ENCODE results near the gene PRODH2.
A peak's percentile ranks its signal among the peaks of the same experiment; 100 is the strongest.

The PRODH2 gene

GRCh38 chr19:35858311-35858710 lies 45.7 kb upstream of the PRODH2 start:
- no peak for DNase-seq
- no peak overlapping the region for H3K27ac ChIP-seq
- peaks cover 48% of the 10 kb centered on the region for H3K27me3 ChIP-seq (replicated peaks)
- H3K4me3 ChIP-seq (ENCODE audit: low read depth, low read length): no peak overlapping the region
- in situ Hi-C loops (cut with HindIII; ENCODE audit: low pct_ligation_motif_present, low sequenced_read_pairs): no loop called here
- no peak for TF ChIP-seq CTCF (IDR thresholded peaks at IDR 0.05; ENCODE audit: low read depth, low read length, missing control alignments)
- H3K36me3 ChIP-seq (replicated peaks): no peaks in the 10 kb centered on the region

GRCh38 chr19:35856546-35857149 lies 44.0 kb upstream of the PRODH2 start, which contains the start of gene KIRREL2:
Gene KIRREL2 (plus strand): TSS chr19:35856911. CDS start chr19:35857120, 209 bp downstream.
- Histone ChIP-seq H3K4me3 (ENCODE audit: low read depth, low read length) (peak within 1 kb of the TSS; percentile 39), H3K27me3 (replicated peaks) (peaks cover 50% of the 10 kb centered on the region), H3K36me3 (replicated peaks) (no peaks in the 10 kb centered on the region), H3K27ac (no peak within 1 kb of the TSS)
- TF ChIP-seq CTCF (IDR thresholded peaks at IDR 0.05; ENCODE audit: low read depth, low read length, missing control alignments): no peak
- no peak for DNase-seq
- in situ Hi-C loops (cut with HindIII; ENCODE audit: low pct_ligation_motif_present, low sequenced_read_pairs): no loop called here

GRCh38 chr19:35853038-35853756 lies 40.6 kb upstream of the PRODH2 start:
- Histone ChIP-seq H3K27ac (no peak overlapping the region), H3K27me3 (replicated peaks) (peaks cover 44% of the 10 kb centered on the region)

GRCh38 chr19:35852029-35852780 lies 39.6 kb upstream of the PRODH2 start, which contains the start of gene NPHS1:
Gene NPHS1 (minus strand): TSS chr19:35852504. CDS start chr19:35851837, 667 bp downstream.
- DNase-seq: no peak
- H3K27ac ChIP-seq: no peak within 1 kb of the TSS
- H3K36me3 ChIP-seq (replicated peaks): no peaks in the 10 kb centered on the region
- H3K27me3 ChIP-seq (replicated peaks): peaks cover 43% of the 10 kb centered on the region
- in situ Hi-C loops (cut with HindIII; ENCODE audit: low pct_ligation_motif_present, low sequenced_read_pairs): no loop called here
- no peak for TF ChIP-seq CTCF (IDR thresholded peaks at IDR 0.05; ENCODE audit: low read depth, low read length, missing control alignments)
- no peak within 1 kb of the TSS for H3K4me3 ChIP-seq (ENCODE audit: low read depth, low read length)

More at GRCh38 chr19:35853038-35853756, 40.6 kb upstream of the PRODH2 start:
- H3K4me3 ChIP-seq (ENCODE audit: low read depth, low read length): no peak overlapping the region
- no peak for TF ChIP-seq CTCF (IDR thresholded peaks at IDR 0.05; ENCODE audit: low read depth, low read length, missing control alignments)
- no peaks in the 10 kb centered on the region for H3K36me3 ChIP-seq (replicated peaks)
- in situ Hi-C loops (cut with HindIII; ENCODE audit: low pct_ligation_motif_present, low sequenced_read_pairs): no loop called here
- no peak for DNase-seq

- in situ Hi-C loops (cut with HindIII; ENCODE audit: low pct_ligation_motif_present, low sequenced_read_pairs): no loop called here
- Histone ChIP-seq H3K36me3 (replicated peaks) (no peaks in the 10 kb centered on the region), H3K27me3 (replicated peaks) (peaks cover 35% of the 10 kb centered on the region), H3K4me3 (ENCODE audit: low read depth, low read length) (no peak overlapping the region), H3K27ac (no peak overlapping the region)
- no peak for DNase-seq
- no peak for TF ChIP-seq CTCF (IDR thresholded peaks at IDR 0.05; ENCODE audit: low read depth, low read length, missing control alignments)
These were observed 38.8 kb upstream of the PRODH2 start for GRCh38 chr19:35851213-35852028.
